GM20431 (cell line): ENCODE data around the gene AFAP1.

Source experiments
- in situ Hi-C: fragments of 300-500 bp; cut with MseI, MboI; formaldehyde crosslinking; loops from one replicate; pipeline ENCODE4 v1.15.0; 2020; ENCODE audit warnings: low sequenced_read_pairs; ENCODE audit not compliant: unreplicated experiment

The AFAP1 gene

DNA sequence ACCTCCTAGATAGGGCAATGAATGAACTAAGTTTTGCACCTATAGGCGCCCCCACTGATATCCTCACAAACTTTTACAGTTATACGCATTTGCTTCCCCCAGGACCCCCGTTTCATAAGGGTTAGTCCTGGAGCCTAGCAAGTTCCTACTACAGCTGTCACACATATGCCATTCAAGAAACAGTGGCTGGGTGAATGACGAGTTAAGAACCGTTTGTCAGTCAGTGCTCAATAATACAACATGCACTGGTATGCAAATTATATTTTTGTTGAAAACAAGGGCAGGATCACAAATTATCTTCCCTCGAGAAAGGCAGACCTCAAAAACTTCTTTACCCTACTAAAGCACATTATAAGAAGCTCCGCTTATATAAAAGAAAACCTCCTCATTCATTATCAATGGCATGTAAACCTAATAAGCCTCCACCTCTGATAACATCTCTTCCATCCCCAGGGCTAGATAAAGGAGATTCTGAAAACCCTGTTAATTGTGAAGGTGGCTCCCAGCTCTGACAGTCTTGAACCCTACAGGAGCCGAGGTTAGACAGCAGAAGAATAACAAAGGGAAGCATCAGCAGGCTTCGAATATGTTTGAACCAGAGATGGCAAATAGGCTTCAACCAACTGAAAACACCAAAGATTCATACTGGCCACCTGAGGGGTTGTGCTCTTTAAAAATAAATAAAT is 40.3 kb downstream of the AFAP1 start:
- in situ Hi-C loops, result no loop called here

DNA sequence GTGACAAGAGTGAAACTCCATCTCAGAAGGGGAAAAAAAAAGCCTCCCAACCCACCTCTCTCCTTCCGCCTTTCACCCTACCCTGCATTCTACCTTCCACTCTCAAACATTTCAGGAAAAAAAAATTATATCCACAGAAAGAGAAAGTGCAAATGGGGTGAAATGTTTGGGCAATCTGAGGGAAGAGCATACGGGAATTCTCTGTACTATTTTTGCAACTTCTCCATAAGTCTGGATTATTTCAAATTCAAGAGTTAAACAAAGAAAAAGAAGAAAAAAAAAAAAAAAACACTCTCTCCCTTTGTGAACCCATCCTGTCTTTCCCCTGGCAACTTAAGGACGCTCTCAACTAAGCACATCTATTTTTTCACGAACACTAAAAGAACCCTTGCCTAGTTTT is 41.3 kb downstream of the AFAP1 start:
- in situ Hi-C loops, result no loop called here

DNA sequence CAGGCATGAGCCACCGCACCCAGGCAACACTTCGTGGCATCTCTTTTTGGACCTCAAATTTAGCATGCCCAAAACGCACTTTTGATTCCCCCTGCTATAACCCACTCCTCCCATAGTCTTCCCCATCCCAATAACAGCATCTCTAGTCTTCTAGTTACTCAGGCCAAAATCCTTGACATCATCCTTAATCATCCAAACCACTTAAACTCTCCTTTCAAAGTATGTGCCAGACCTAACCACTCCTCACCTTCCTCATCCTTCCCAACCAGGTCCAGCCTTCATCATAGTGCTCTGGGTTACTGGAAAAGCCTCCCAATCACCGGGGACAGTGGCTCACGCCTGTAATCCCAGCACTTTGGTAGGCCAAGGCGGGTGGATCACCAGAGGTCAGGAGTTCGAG is 41.9 kb downstream of the AFAP1 start:
- in situ Hi-C loops, result no loop called here

GRCh38 chr4:7894677-7895181 is 44.9 kb downstream of the AFAP1 start:
- in situ Hi-C loops, result no loop called here

DNA sequence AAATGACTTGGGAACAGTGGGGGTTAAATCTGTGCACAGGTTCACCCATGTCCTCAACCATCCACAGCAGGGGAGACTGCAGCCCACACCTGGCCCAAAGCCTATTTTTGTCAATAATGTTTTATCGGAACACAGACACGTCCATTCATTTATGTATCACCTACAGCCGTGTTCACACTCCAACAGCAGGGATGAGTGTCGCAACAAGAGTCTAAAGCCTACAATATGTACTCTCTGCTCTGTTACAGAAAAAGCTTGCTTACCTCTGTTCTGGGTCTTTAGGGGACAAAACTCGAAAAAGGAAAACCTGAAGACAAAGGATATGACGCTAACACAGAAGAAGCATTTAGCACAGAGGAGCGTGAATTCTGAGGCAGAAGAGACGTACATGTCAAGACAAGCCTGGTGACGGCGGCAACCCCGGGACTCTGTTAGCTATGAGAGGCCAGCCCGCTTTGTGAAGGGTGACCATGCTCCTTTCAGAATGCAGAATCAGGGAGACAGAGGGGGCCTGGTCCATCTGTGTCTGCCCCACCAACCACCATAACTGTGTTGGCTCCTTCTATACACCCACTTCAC is 45.5 kb downstream of the AFAP1 start:
- in situ Hi-C loops, result no loop called here

GRCh38 chr4:7893539-7893938 is 46.1 kb downstream of the AFAP1 start:
- in situ Hi-C loops, result no loop called here

DNA sequence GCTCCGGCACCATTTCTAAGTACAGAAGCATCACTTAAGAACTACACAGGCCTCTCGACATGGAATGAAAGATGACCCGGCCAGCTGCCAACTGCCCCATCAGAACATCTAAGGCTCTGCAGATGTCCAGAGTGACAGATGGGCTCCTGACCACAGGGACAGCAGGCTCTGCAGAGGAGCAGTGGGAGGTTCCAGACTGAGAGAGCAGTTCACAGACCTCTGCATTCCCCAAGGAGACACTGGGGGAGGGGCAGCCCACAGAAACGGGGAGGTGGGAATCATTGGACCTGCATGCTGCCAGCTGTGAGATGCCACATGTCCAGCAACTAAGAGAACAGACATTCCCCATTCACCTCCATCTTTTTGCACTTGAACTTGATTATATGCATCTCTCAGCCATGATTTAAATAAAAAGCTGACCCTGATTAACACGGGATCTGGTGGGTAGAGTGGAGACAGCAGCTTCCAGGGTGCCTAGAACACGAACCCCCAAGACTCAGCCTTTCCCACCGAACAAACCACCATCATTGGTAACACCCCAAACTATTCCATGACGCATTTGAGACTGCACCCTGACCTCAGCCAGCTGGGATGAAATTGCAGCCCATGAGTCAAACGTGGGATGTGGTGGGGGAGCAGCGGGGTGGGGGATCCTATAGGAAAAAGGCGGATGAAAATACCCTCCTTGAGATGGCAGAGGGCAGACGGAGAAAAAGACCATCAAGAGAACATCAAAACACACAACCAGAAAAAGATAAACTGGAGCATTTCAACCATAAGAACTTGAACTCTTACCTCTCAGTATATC is 47.2 kb downstream of the AFAP1 start:
- in situ Hi-C loops, result no loop called here

GRCh38 chr4:7890635-7891393 is 48.8 kb downstream of the AFAP1 start:
- in situ Hi-C loops, result no loop called here

DNA sequence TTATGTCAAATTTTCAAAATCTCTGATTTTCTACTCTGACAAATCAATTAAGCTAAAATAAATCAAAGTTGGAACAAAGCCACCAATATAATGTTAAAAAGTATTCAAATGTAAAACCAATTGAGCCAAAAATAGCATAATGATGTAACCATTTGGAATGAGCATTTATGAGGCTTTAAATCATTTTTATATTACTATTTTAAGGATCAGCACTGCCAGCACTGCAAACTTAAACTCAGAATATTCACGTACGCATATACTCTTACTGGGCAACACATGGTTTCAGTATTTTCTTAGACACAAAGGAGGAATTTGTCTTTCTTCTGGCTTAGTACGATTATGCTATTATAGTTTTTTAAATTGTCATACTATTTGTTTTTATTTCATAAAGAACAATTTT is 52.2 kb downstream of the AFAP1 start:
- in situ Hi-C loops, result no loop called here

DNA sequence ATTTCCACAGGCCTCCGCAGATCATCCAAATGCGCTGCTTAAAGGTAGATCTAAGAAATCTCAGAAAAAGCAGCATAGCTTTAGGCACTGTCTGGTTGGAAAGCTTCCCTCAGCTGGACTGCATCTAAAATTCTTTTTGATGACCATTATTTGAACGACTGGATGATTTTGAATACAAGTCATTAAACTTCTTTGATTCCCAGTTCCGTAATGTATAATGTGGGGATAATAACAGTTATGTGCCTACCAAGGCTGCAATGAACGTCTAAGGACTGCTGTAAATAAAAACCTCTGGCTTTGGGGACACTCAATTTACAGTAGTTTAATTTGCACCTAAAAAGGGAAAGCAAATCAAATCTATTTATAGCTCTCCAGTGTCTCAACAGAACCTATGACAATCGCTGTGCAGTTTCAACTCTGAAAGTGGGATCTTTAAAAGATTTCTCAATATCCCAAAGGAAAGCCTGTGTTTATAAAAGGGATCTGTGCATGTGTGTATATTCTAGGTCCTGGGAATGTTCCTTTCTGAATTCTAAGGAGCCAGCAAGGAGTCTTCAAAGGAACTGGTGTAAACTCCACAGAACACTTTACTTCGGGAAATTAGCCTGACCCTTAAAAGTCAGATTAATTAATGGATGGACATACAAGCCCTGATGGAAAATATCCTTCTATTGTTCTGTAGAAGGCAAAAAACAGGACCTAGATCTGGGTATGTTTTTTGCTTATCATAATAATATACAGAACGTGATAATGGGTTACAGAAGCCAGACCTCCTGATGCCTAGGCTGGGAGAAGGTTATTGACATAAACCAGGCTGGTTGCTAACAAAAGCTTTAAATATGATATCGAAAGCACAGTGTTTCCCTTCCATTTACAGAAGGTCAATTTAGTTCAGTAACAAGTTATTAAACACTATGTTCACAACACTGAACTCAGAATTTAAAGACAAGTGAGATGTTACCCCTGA is 53.4 kb downstream of the AFAP1 start:
- in situ Hi-C loops, result no loop called here

DNA sequence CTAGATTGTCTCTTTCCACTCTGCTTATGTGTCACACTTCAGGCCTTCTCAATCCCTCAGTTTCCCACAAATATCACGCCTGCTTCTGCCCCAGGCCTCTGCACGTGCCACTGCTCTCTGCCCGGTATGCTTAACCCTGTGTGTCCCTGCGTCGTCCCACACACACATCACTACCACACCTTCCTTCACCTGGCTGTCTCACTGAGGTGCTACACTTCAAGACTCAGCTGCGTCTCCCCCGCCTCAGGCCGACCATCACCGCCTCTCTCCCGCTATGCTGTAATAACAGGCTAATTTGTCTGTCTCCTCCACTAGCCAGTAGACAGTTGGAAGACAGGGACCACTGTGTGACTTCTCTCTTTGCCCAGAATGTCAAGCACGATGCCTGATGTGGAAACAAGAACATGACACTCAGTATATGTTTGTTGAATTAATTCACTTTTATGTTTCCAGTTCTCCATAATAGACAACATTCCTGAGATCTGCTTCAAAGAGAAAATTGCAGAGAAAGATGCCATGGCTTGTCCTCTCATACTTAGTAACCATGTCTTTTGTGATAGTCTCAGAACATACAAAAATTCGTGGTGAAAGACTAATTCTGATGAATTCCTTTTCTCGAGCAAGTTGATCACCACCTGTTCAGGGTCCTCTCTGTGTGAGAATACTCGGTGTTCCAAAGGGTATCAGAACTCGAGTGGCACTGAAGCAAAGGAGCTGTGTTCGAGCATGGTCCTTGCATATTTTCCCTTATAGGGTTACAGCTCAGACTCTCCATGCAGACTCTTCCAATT is 54.2 kb downstream of the AFAP1 start:
- in situ Hi-C loops, result no loop called here

DNA sequence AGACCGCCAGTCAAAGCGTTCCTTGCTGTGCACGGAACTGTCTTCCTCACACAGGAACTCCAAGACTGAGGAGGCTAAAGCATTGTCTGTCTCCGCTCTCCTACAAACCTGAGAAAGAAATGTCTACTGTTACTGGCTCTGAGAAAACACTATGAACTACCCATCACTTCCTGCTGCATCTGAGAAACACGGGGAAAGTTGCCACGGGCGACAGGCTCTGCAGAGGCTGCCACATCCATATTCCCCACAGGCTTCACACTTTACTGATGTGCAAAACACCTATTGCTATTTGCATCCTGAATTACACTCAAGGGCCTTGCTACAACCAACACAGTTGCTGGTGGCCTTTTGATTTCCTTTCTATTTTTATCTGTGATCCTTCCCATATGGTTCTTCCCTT is 59.0 kb downstream of the AFAP1 start:
- in situ Hi-C loops, result no loop called here

GRCh38 chr4:7879127-7879526 is 60.5 kb downstream of the AFAP1 start:
- in situ Hi-C loops, result no loop called here

GRCh38 chr4:7878323-7878722 is 61.3 kb downstream of the AFAP1 start:
- in situ Hi-C loops, result no loop called here

- in situ Hi-C loops, result no loop called here
Observed at GRCh38 chr4:7877176-7877575, 62.5 kb downstream of the AFAP1 start.

- in situ Hi-C loops, result no loop called here
Observed at GRCh38 chr4:7876201-7876875, 63.3 kb downstream of the AFAP1 start.

GRCh38 chr4:7874838-7875237 is 64.8 kb downstream of the AFAP1 start:
- in situ Hi-C loops, result no loop called here

DNA sequence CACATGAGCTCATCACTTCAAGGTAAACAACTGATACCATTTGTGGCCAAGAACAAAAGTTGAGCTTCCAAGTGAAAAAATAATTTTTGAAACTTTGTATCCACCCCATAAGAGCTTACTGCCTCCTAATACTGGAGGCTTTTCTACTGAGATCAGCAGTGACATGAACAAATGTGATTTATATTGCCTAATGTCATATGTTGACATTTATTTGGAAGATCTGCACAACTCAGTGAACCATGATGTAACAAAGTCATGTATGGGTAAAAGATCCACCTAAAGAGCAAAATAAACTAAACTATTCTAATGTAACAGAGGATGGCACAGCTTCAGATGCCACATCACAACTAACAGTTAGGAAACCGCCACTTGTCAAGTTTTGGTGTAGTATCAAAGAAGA is 65.8 kb downstream of the AFAP1 start:
- in situ Hi-C loops, result no loop called here
